PFSK-1 (cell line): ENCODE results near the gene OSBPL3.

Experiments
- FOXP2 ChIP-seq: optimal IDR thresholded peaks from 2 replicates; pipeline ENCODE3; 2011; ENCODE audit warnings: borderline replicate concordance, control low read depth, inconsistent platforms; ENCODE audit not compliant: insufficient read depth; ENCODE audit errors: extremely low read length, extremely low read depth
- POLR2AphosphoS5 ChIP-seq: IDR thresholded peaks from 2 replicates; pipeline ENCODE4 v1.6.1; 2012; ENCODE audit warnings: low read depth, mild to moderate bottlenecking, control low read depth, low read length, moderate library complexity
- SIN3A ChIP-seq: IDR thresholded peaks from 2 replicates; pipeline ENCODE4 v1.6.1; 2012; ENCODE audit warnings: mild to moderate bottlenecking, low read length, moderate library complexity, borderline replicate concordance; ENCODE audit not compliant: insufficient read depth
- TAF1 ChIP-seq: IDR thresholded peaks from 2 replicates; pipeline ENCODE4 v1.6.1; 2012; ENCODE audit warnings: low read length, control low read depth, borderline replicate concordance; ENCODE audit not compliant: insufficient read depth
- TF ChIP-seq, protein P1 (sequence below), 2 experiments: IDR thresholded peaks; 2 replicates each; pipeline versions ENCODE4 v1.6.1 to v1.8.0; 2011 to 2012; ENCODE audit warnings: low read depth in 2 of 2, low read length in 2 of 2, control low read depth in 1 of 2, inconsistent platforms in 1 of 2, mild to moderate bottlenecking in 1 of 2, moderate library complexity in 1 of 2; ENCODE audit not compliant: insufficient read depth in 1 of 2

DNA sequence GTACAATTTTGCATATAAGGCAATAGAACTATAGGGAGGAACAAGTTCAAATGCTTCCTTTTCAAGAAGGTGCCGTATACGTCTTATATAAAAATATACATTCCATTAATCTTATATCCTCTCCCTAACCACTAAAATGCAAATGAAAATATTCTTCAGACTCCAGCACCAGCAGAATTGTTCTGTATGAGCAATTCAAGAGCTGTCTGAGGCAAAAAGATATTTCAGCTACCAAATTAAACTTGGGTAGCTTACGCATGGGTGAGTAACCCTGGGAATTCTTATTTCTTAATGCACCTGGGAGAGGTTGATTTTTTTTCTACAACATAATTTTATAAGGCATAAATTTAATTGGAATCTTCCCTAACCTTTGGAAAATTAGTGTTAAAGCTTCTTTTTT is 180.5 kb downstream of the OSBPL3 start:
- TF ChIP-seq FOXP2 (no peak), POLR2AphosphoS5 (no peak), TAF1 (no peak), SIN3A (no peak)
- TF ChIP-seq, protein P1, sequence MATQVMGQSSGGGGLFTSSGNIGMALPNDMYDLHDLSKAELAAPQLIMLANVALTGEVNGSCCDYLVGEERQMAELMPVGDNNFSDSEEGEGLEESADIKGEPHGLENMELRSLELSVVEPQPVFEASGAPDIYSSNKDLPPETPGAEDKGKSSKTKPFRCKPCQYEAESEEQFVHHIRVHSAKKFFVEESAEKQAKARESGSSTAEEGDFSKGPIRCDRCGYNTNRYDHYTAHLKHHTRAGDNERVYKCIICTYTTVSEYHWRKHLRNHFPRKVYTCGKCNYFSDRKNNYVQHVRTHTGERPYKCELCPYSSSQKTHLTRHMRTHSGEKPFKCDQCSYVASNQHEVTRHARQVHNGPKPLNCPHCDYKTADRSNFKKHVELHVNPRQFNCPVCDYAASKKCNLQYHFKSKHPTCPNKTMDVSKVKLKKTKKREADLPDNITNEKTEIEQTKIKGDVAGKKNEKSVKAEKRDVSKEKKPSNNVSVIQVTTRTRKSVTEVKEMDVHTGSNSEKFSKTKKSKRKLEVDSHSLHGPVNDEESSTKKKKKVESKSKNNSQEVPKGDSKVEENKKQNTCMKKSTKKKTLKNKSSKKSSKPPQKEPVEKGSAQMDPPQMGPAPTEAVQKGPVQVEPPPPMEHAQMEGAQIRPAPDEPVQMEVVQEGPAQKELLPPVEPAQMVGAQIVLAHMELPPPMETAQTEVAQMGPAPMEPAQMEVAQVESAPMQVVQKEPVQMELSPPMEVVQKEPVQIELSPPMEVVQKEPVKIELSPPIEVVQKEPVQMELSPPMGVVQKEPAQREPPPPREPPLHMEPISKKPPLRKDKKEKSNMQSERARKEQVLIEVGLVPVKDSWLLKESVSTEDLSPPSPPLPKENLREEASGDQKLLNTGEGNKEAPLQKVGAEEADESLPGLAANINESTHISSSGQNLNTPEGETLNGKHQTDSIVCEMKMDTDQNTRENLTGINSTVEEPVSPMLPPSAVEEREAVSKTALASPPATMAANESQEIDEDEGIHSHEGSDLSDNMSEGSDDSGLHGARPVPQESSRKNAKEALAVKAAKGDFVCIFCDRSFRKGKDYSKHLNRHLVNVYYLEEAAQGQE (IDR thresholded peaks at IDR 0.05; ENCODE audit: insufficient read depth in 1 of 2, low read depth in 2 of 2, low read length in 2 of 2), result no peak
